Effector memory CD4-positive, alpha-beta T cell (primary cell): ENCODE data around the gene UAP1L1.
A peak's percentile ranks its signal among the peaks of the same experiment; 100 is the strongest.

Experiments used
- DNase-seq, 3 donors: peaks; one replicate each; pipeline ENCODE4 v3.0.0-alpha.2; 2020
- H3K27ac ChIP-seq: 2 replicates; pipeline ENCODE4 v1.7.0; 2013; ENCODE audit warnings: mild to moderate bottlenecking, low read length, moderate library complexity; ENCODE audit not compliant: insufficient read depth, poor library complexity, severe bottlenecking
- H3K27me3 ChIP-seq: replicated peaks from 2 replicates; pipeline ENCODE4 v1.7.0; 2013; ENCODE audit warnings: mild to moderate bottlenecking, low read length; ENCODE audit not compliant: insufficient read depth, control insufficient read depth, poor library complexity, severe bottlenecking
- H3K36me3 ChIP-seq: 2 replicates; pipeline ENCODE4 v1.7.0; 2013; ENCODE audit warnings: mild to moderate bottlenecking, low read length, moderate library complexity; ENCODE audit not compliant: control insufficient read depth, insufficient read depth
- H3K4me1 ChIP-seq: 2 replicates; pipeline ENCODE4 v1.7.0; 2013; ENCODE audit warnings: low read length, mild to moderate bottlenecking; ENCODE audit not compliant: control insufficient read depth, insufficient read depth, poor library complexity, severe bottlenecking
- H3K4me3 ChIP-seq: 2 replicates; pipeline ENCODE4 v1.7.0; 2013; ENCODE audit warnings: low read length, low read depth, mild to moderate bottlenecking; ENCODE audit not compliant: insufficient read depth, poor library complexity, severe bottlenecking
- H3K9me3 ChIP-seq: 2 replicates; pipeline ENCODE4 v1.7.0; 2013; ENCODE audit warnings: mild to moderate bottlenecking, low read length, moderate library complexity; ENCODE audit not compliant: control insufficient read depth

UAP1L1 gene

DNA sequence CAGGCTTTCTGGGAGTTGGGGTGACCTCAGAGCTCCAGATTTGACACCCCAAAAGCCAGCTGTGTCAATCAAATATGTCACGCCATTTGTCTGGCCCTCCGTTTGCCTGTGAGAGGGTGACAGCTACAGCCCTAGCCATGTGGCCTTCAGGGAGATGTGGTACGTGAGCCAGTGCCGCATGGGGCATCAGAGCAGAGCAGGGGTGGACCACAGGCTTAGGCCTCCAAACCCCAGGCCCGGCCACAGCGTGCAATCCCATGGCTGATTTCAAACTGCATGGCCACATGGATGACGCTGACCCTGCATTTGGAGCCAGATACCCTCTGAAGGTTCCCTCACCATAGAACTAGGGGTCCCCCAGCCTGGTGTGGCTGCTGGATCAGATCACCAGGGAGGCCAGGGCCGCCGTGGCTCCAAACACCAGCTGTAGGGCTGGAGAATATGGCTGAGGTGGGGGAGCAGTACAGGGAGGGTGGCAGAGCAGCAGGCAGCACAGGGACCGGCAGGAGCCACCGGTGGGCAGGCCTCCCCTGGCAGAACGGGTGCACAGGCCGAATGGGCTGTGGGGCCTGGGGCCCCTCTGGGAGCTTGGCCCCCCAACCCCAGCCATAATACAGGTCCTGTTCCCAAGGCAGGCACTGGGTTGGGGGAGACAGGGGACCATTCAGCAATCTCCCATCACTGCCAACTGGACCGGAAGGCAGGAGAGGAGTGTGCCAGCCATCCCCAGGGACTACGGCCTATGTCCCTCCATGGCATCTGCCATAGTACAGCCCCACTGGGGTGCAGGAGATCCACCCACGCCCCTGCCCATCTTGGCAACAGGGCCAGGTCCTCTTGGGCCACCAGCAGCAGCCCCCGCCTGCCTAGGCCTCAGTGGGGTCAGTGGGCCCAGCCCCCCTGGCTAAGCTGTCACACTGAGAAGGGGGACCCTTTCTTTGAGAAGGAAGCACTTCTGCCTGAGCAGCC is 8.5 kb upstream of the UAP1L1 start:
- Histone ChIP-seq H3K9me3 (no peaks in the 10 kb centered on the region), H3K36me3 (no peaks in the 10 kb centered on the region), H3K4me3 (no peak overlapping the region), H3K27ac (no peak overlapping the region), H3K4me1 (peaks cover 12% of the 10 kb centered on the region), H3K27me3 (no peaks in the 10 kb centered on the region)
- DNase-seq = no peak

DNA sequence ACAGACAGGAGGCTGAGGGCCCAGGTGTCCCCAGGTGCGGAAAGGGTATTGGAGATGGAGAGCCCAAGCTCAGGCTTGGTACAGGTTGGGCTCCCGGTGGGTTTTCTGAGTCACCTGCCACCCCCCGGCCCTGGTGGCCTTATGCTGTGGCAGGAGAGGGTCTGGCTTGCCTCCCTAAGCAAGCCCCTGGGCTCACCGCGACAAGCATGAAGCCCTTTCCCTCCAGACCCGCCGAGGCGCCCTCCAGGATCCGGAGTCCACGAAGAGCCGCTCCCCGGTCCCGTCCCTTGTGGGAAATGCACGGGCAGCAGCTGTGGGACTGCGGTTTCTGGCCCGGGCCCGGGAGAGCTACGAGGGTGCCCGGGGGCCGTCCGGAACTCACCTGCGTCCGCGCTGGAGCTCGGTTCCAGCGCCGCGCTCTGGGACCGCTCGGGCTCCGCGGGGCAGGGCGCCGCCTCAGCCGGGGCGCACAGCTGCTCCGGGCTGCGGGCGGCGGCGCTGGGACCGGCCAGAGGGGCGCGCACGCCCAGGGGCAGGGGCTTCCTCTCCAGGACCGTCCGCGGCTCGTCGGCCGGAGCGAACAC is 7.7 kb upstream of the UAP1L1 start:
- Histone ChIP-seq H3K4me1 (peaks cover 12% of the 10 kb centered on the region), H3K27ac (no peak overlapping the region), H3K27me3 (no peaks in the 10 kb centered on the region), H3K9me3 (no peaks in the 10 kb centered on the region), H3K4me3 (no peak overlapping the region), H3K36me3 (no peaks in the 10 kb centered on the region)
- DNase-seq = no peak

DNA sequence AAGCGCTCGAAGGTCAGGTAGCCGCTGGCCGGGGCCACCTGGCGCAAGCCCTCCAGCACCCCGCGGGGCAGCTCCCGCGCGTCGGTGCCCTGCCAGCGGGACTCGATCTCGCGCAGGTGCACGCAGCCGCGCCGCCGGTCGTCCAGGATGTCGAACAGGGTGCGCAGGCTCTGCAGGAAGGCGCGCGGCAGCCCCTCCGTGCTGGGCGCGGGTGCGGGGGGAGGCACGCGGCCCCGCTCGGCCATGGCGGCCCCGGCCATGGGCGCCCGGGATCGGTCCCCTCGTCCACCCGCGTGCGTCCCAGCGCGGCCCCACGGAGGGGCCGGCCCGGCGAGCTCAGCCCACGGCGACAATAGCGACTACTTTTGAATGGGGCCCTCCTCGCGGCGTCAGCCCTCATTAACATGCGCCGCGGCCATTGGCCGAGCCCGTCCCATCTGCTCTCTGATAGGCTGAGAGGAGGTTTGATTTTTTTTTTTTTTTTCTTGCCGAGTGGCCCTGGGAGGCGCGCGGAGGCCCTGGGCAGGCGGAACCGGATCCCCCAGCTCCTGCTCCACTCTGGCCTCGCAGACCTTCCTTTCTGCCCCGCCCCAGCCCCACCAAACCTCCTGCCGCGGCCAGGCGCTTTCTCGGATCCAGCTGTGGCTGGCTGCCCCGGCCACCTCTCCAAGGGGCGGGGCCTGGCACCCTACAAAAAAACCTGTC is 7.0 kb upstream of the UAP1L1 start, which contains the start of gene SAPCD2:
Gene SAPCD2, minus strand, starts transcription at position 357 of the 705 bp plus-strand sequence. Its CDS starts 97 bp downstream, at position 260.
- H3K36me3 ChIP-seq = no peaks in the 10 kb centered on the region
- peak within 1 kb of the TSS; percentile 37 for H3K27ac ChIP-seq
- peaks cover 12% of the 10 kb centered on the region for H3K4me1 ChIP-seq
- H3K4me3 ChIP-seq = peak within 1 kb of the TSS; percentile 32
- peak; percentile 77 to 82 (median 78) for DNase-seq
- no peaks in the 10 kb centered on the region for H3K27me3 ChIP-seq
- H3K9me3 ChIP-seq = no peaks in the 10 kb centered on the region

DNA sequence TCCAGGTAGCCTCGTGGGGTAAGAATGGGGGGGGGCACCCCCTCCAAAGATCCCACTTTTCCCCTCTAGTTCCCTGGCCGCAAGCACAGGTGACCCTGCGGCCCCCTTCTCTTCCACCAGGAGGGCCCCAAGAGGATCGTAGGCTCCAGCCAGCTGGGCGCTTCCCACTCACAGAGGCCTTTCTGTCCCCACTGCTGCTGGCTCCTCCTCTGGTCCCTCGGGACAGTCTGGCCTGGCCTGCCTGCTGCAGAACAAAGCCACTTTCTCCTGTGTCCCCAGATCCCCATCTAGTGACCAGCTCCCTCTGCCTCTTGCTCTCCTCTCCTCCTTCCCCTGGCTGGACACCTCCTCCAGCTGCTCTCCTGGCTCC is 6.4 kb upstream of the UAP1L1 start:
- Histone ChIP-seq H3K4me1 (peaks cover 12% of the 10 kb centered on the region), H3K36me3 (no peaks in the 10 kb centered on the region), H3K9me3 (no peaks in the 10 kb centered on the region), H3K4me3 (peak overlapping the region; percentile 32), H3K27ac (peak overlapping the region; percentile 37), H3K27me3 (no peaks in the 10 kb centered on the region)
- DNase-seq = no peak

DNA sequence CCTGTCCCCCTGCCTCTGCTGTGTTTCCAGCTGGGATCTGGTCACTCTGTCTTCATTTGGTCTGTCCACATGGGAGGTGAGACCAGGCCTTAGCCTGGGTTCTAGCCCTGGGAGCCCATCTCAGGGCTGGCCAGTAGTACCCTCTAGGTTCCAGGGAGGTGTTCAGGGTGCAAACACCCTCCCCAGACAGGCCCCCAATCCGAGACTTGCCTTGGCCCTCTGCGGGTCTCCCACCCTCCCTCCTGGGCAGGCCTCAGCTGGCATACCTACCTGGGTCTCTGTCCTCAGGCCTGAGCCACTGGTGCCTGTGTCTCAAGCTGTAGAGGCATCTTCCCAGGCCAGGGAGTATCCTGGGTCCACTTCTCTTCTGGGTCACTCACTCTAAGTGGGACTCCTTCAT is 6.0 kb upstream of the UAP1L1 start:
- no peaks in the 10 kb centered on the region for H3K9me3 ChIP-seq
- DNase-seq = no peak
- no peak overlapping the region for H3K4me3 ChIP-seq
- H3K36me3 ChIP-seq = no peaks in the 10 kb centered on the region
- H3K4me1 ChIP-seq = peaks cover 12% of the 10 kb centered on the region
- H3K27ac ChIP-seq = no peak overlapping the region
- H3K27me3 ChIP-seq = no peaks in the 10 kb centered on the region

DNA sequence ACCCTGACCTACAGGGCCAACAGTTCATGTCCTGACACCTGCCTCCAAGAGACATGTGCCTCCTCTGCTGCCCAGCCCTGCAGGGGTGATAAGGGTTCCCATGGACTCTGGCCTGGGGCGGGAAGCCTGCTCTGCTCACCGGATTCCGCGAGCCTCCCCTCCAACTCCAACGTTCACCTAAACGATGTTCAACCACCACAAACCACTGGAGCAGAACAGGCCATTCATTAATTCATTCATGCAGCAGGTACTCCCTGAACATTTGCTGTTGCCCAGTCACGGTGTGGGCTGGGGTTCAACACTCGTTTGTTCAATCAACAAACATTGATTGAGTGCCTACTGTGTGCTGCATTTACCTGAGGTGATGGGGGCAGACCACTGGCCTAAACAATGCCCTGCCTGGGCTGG is 3.3 kb upstream of the UAP1L1 start:
- no peak overlapping the region for H3K4me3 ChIP-seq
- peaks cover 23% of the 10 kb centered on the region for H3K4me1 ChIP-seq
- H3K9me3 ChIP-seq = no peaks in the 10 kb centered on the region
- H3K27me3 ChIP-seq = no peaks in the 10 kb centered on the region
- H3K36me3 ChIP-seq = no peaks in the 10 kb centered on the region
- DNase-seq = no peak
- H3K27ac ChIP-seq = no peak overlapping the region

DNA sequence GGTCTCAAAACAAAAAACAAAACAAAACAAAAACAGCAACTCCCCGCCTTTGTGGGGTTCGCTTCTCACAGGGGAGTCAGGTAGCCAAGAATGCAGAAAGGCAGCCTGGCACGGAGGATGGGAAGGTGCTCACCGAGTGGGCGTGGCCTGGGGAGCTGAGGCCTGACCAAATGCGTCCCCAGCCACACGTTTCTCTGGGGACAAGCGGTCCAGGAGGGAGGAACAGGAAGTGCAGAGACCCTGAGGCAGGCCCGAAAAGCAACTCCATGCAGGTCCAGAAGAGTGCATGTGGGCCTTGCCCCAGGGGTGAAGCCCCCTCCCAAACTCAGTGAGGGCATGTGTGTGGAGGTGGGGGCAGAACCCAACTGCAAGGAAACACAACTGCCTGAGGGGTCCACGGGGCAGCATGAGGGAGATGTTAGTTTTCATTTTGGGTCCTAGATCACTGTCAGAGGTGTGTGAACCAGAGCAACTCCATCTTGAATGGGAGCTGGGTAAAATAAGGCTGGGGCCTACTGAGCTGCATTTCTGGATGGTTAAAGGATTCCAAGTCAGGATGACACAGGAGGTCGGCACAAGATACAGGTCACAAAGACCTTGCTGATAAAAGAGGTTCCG is 2.6 kb upstream of the UAP1L1 start:
- H3K27me3 ChIP-seq = no peaks in the 10 kb centered on the region
- H3K27ac ChIP-seq = no peak overlapping the region
- H3K9me3 ChIP-seq = no peaks in the 10 kb centered on the region
- H3K36me3 ChIP-seq = no peaks in the 10 kb centered on the region
- H3K4me1 ChIP-seq = peaks cover 19% of the 10 kb centered on the region
- H3K4me3 ChIP-seq = no peak overlapping the region
- DNase-seq = no peak

DNA sequence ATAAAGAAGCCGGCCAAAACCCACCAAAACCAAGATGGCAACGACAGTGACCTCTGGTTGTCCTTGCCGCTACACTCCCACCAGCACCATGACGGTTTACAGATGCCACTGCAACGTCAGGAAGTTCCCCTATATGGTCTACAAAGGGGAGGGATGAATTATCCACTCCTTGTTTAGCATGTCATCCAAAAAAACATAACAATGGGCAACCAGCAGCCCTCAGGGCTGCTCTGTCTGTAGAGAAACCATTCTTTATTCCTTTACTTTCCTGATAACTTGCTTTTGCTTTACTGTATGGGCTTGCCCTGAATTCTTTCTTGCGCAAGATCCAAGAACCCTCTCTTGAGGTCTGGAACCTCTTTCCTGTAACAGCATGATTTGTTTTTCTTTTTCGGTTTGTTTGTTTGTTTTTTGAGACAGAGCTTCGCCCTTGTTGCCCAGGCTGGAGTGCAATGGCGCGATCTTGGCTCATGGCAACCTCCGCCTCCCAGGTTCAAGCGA is 2.0 kb upstream of the UAP1L1 start:
- Histone ChIP-seq H3K4me3 (no peak overlapping the region), H3K27me3 (no peaks in the 10 kb centered on the region), H3K36me3 (peaks cover 2% of the 10 kb centered on the region), H3K9me3 (no peaks in the 10 kb centered on the region), H3K4me1 (peaks cover 19% of the 10 kb centered on the region), H3K27ac (no peak overlapping the region)
- no peak for DNase-seq

DNA sequence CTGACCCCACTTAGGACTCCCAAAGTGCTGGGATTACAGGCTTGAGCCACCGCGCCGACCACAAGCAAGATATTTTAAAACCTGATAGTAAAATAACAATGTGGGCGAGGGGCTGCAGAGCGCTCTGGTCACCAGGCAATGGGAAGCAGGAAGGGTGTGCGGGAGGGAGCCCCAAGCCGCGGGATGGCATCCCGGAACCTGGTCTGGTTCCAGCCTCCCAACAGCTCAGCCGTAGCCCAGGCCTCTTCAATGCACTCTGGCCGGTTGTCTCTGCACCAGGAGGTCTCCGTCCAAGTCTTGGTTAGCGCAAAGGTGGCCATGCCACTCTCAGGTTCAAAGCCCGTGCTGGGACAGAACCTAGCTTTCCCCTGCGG is 694 bp upstream of the UAP1L1 start:
- H3K4me1 ChIP-seq = peaks cover 11% of the 10 kb centered on the region
- H3K27ac ChIP-seq = no peak overlapping the region
- no peak overlapping the region for H3K4me3 ChIP-seq
- no peak for DNase-seq
- no peaks in the 10 kb centered on the region for H3K27me3 ChIP-seq
- no peaks in the 10 kb centered on the region for H3K9me3 ChIP-seq
- peaks cover 4% of the 10 kb centered on the region for H3K36me3 ChIP-seq
